ENCODE data around the gene SCYGR7. TPM values are rescaled to one million over a fixed set of nuclear protein-coding genes. Genes with fewer than 3 reads are reported as not detected.

Gene SCYGR7
- total RNA-seq, 4 donors from 2014 or later, result not detected

DNA sequence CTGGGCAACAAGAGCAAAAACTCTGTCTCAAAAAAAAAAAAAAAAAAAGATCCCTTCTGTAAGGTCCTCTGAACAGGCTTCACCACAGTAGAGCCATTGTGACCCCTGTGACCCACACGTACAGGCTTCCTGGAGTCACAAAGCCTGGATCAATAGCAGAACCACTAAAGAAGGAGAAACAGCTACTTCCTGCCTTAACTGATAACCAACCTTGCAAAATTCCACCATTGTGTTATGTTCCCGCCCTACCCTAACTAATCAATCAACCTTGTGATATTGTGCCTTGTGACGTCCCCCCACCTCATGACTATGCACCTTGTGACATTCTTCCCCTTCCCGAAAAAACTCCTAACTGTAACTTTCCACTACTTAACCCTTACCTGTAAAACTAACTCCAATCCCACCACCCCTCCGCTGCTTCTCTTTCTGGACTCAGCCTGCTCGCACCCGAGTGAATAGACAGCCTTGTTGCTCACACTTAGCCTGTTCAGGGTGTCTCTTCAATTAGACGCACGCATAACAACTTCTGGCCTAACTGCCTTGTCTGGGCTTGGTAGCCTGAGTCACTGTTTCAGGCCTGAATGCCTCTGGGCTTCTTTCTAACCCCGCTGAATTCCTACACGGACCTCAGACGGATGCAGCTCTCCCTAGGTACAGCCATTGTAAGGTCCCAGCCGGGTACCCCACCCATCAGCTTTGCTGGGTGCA is 31.4 kb downstream of the SCYGR7 start:
- Histone ChIP-seq H3K27me3 (no peaks in the 10 kb centered on the region), H3K4me1 (no peaks in the 10 kb centered on the region), H3K9me3 (no peaks in the 10 kb centered on the region), H3K4me3 (no peak overlapping the region), H3K27ac (no peak overlapping the region), H3K36me3 (no peaks in the 10 kb centered on the region)
- TF ChIP-seq, protein P1, sequence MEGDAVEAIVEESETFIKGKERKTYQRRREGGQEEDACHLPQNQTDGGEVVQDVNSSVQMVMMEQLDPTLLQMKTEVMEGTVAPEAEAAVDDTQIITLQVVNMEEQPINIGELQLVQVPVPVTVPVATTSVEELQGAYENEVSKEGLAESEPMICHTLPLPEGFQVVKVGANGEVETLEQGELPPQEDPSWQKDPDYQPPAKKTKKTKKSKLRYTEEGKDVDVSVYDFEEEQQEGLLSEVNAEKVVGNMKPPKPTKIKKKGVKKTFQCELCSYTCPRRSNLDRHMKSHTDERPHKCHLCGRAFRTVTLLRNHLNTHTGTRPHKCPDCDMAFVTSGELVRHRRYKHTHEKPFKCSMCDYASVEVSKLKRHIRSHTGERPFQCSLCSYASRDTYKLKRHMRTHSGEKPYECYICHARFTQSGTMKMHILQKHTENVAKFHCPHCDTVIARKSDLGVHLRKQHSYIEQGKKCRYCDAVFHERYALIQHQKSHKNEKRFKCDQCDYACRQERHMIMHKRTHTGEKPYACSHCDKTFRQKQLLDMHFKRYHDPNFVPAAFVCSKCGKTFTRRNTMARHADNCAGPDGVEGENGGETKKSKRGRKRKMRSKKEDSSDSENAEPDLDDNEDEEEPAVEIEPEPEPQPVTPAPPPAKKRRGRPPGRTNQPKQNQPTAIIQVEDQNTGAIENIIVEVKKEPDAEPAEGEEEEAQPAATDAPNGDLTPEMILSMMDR (IDR thresholded peaks at IDR 0.05), result no peak
- no peak for TF ChIP-seq POLR2A (IDR thresholded peaks at IDR 0.05)
- intact Hi-C loops (cut with DNase I; ENCODE audit: low total_unique reads), result no loop called here
- no peak for DNase-seq

GRCh38 chr2:227761740-227762476 is 33.8 kb downstream of the SCYGR7 start:
- TF ChIP-seq POLR2A (IDR thresholded peaks at IDR 0.05), result no peak
- TF ChIP-seq, protein P1 (IDR thresholded peaks at IDR 0.05), result no peak
- DNase-seq, result no peak
- Histone ChIP-seq H3K27me3 (no peaks in the 10 kb centered on the region), H3K4me3 (no peak overlapping the region), H3K9me3 (no peaks in the 10 kb centered on the region), H3K27ac (no peak overlapping the region), H3K36me3 (no peaks in the 10 kb centered on the region), H3K4me1 (no peaks in the 10 kb centered on the region)
- intact Hi-C loops (cut with DNase I; ENCODE audit: low total_unique reads), result no loop called here

GRCh38 chr2:227765788-227766372 is 37.7 kb downstream of the SCYGR7 start:
- H3K27me3 ChIP-seq, result no peaks in the 10 kb centered on the region
- no peak overlapping the region for H3K4me3 ChIP-seq
- no peaks in the 10 kb centered on the region for H3K9me3 ChIP-seq
- no peak overlapping the region for H3K27ac ChIP-seq
- intact Hi-C loops (cut with DNase I; ENCODE audit: low total_unique reads), result no loop called here
- no peaks in the 10 kb centered on the region for H3K36me3 ChIP-seq
- H3K4me1 ChIP-seq, result no peaks in the 10 kb centered on the region
- DNase-seq, result no peak
- TF ChIP-seq POLR2A (IDR thresholded peaks at IDR 0.05), result no peak
- TF ChIP-seq, protein P1 (IDR thresholded peaks at IDR 0.05), result no peak

- peak; percentile 34 to 66 for DNase-seq
- H3K27ac ChIP-seq, result no peak overlapping the region
- no peaks in the 10 kb centered on the region for H3K9me3 ChIP-seq
- intact Hi-C loops (cut with DNase I; ENCODE audit: low total_unique reads), result no loop called here
- no peaks in the 10 kb centered on the region for H3K36me3 ChIP-seq
- TF ChIP-seq, protein P1 (IDR thresholded peaks at IDR 0.05), result peak; percentile 59 to 75 (median 72)
- TF ChIP-seq POLR2A (IDR thresholded peaks at IDR 0.05), result no peak
- no peaks in the 10 kb centered on the region for H3K27me3 ChIP-seq
- no peaks in the 10 kb centered on the region for H3K4me1 ChIP-seq
- no peak overlapping the region for H3K4me3 ChIP-seq
Measured at GRCh38 chr2:227766373-227766883, 38.3 kb downstream of the SCYGR7 start.

DNA sequence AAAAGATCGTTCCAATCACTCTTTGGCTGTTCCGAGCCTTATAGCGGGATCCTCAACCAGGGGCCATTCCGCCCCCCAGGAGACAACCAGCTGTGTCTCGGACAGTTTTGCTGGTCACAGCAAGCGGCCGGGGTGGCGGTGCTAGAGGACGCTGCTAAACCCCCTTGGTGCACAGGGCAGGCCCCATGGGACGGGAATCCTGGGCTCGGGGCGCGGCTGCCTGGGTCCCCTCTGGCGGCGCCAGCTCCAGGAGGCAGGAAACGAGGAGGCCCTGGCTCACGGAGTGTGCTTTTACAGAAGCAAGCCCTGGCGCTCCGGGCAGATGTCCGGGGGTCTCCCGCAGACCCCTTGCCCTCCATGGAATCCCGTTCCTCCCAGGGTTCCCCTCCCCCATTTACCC is 39.7 kb downstream of the SCYGR7 start:
- no peak overlapping the region for H3K27ac ChIP-seq
- no peak overlapping the region for H3K4me3 ChIP-seq
- intact Hi-C loops (cut with DNase I; ENCODE audit: low total_unique reads), result no loop called here
- H3K27me3 ChIP-seq, result no peaks in the 10 kb centered on the region
- no peaks in the 10 kb centered on the region for H3K36me3 ChIP-seq
- DNase-seq, result no peak
- H3K9me3 ChIP-seq, result no peaks in the 10 kb centered on the region
- no peak for TF ChIP-seq POLR2A (IDR thresholded peaks at IDR 0.05)
- TF ChIP-seq, protein P1 (IDR thresholded peaks at IDR 0.05), result no peak
- no peaks in the 10 kb centered on the region for H3K4me1 ChIP-seq

Measured in uterus (tissue), 4 donors.